Endothelial cell of umbilical vein (primary cell): ENCODE data around the gene KCNIP3.
"Not testable (repeated sequence)": the region's sequence is repeated elsewhere in the genome, so short reads cannot be mapped to it uniquely, and the experiment has no call there.

ENCODE experiments used
- CTCF ChIP-seq, 2 donors: IDR thresholded peaks; 1 replicate in 1 of 2; 2 replicates in 1 of 2; pipeline ENCODE4 v1.5.1; 2011; ENCODE audit warnings: low read length in 2 of 2, mild to moderate bottlenecking in 2 of 2, moderate library complexity in 2 of 2, control low read depth in 1 of 2, inconsistent platforms in 1 of 2, low read depth in 1 of 2; ENCODE audit not compliant: insufficient read depth in 1 of 2; ENCODE audit errors: extremely low read depth in 1 of 2
- EZH2 ChIP-seq: IDR thresholded peaks from 2 replicates; pipeline ENCODE4 v1.6.1; 2012; ENCODE audit warnings: borderline replicate concordance, low read depth, mild to moderate bottlenecking, moderate library complexity, low read length, inconsistent platforms; ENCODE audit not compliant: severe bottlenecking
- FOS ChIP-seq: IDR thresholded peaks from 2 replicates; pipeline ENCODE4 v1.6.1; 2011; ENCODE audit warnings: mild to moderate bottlenecking, low read length, moderate library complexity, borderline replicate concordance; ENCODE audit not compliant: insufficient read depth
- MAX ChIP-seq: IDR thresholded peaks from 2 replicates; pipeline ENCODE4 v1.6.1; 2011; ENCODE audit not compliant: insufficient read depth, insufficient read length
- POLR2A ChIP-seq: IDR thresholded peaks from 2 replicates; pipeline ENCODE4 v1.6.1; 2012; ENCODE audit warnings: low read depth, mild to moderate bottlenecking, control low read depth, low read length
- POLR2AphosphoS5 ChIP-seq: IDR thresholded peaks from 2 replicates; pipeline ENCODE4 v1.6.1; 2012; ENCODE audit warnings: low read depth, mild to moderate bottlenecking, control low read depth, low read length, moderate library complexity; ENCODE audit not compliant: insufficient read depth

GRCh38 chr2:95415561-95415960, 118.4 kb downstream of the KCNIP3 start:
- not testable (repeated sequence) for TF ChIP-seq POLR2AphosphoS5; CTCF (IDR thresholded peaks at IDR 0.05; ENCODE audit: extremely low read depth in 1 of 2, insufficient read depth in 1 of 2, low read depth in 1 of 2, low read length in 2 of 2); POLR2A; MAX; EZH2; FOS
